GM18498 (cell line): ENCODE results near the gene POLD3.

ENCODE experiments used
- ATAC-seq: cut with Tn5 transposase; IDR thresholded peaks from one replicate; pipeline ENCODE4 v1.9.1; 2021; ENCODE audit warnings: mild to moderate bottlenecking, moderate library complexity; ENCODE audit not compliant: unreplicated experiment

POLD3 gene

GRCh38 chr11:74670171-74670570 is 77.8 kb downstream of the POLD3 start:
- ATAC-seq: no peak

GRCh38 chr11:74671520-74672196 is 79.3 kb downstream of the POLD3 start:
- ATAC-seq: no peak

GRCh38 chr11:74672332-74672955 is 80.1 kb downstream of the POLD3 start:
- ATAC-seq: no peak

- ATAC-seq: no peak
These were observed 80.7 kb downstream of the POLD3 start for GRCh38 chr11:74672956-74673692.

GRCh38 chr11:74673693-74674360 is 81.4 kb downstream of the POLD3 start:
- ATAC-seq: no peak

- ATAC-seq: no peak
These were observed 83.4 kb downstream of the POLD3 start for GRCh38 chr11:74675761-74676160.

- ATAC-seq: no peak
These were observed 84.2 kb downstream of the POLD3 start for GRCh38 chr11:74676596-74676995.

GRCh38 chr11:74677131-74677530 is 84.7 kb downstream of the POLD3 start:
- no peak for ATAC-seq

- ATAC-seq: no peak
These were observed 85.7 kb downstream of the POLD3 start for GRCh38 chr11:74678041-74678440.

GRCh38 chr11:74678591-74679512 is 86.5 kb downstream of the POLD3 start:
- no peak for ATAC-seq

- ATAC-seq: no peak
These were observed 87.1 kb downstream of the POLD3 start for GRCh38 chr11:74679513-74679865.

- ATAC-seq: no peak
These were observed 87.8 kb downstream of the POLD3 start for GRCh38 chr11:74680035-74680671.

- no peak for ATAC-seq
These were observed 88.5 kb downstream of the POLD3 start for GRCh38 chr11:74680703-74681531.

- ATAC-seq: no peak
These were observed 89.6 kb downstream of the POLD3 start for GRCh38 chr11:74681686-74682651.

- no peak for ATAC-seq
These were observed 90.4 kb downstream of the POLD3 start for GRCh38 chr11:74682731-74683278.

GRCh38 chr11:74683279-74683871 is 91.0 kb downstream of the POLD3 start:
- no peak for ATAC-seq

GRCh38 chr11:74683941-74684481 is 91.6 kb downstream of the POLD3 start:
- ATAC-seq: no peak
